GM23338 (cell line): Measurements from ENCODE around the gene ZDHHC4.

Experiments
- EZH2 ChIP-seq: fragments of 200-600 bp; sonication (generic); IDR thresholded peaks from one replicate; pipeline ENCODE4 v1.8.0; 2017; ENCODE audit warnings: antibody characterized with exemption, mild to moderate bottlenecking, low read depth; ENCODE audit not compliant: unreplicated experiment
- EZH2phosphoT487 ChIP-seq: fragments of 200-600 bp; sonication (generic); IDR thresholded peaks from one replicate; pipeline ENCODE4 v1.8.1; 2018; ENCODE audit warnings: antibody characterized with exemption; ENCODE audit not compliant: unreplicated experiment
- POLR2AphosphoS5 ChIP-seq: IDR thresholded peaks from 2 replicates; pipeline ENCODE4 v1.6.1; 2016; ENCODE audit warnings: antibody characterized with exemption, low read depth
- TF ChIP-seq, protein P1 (sequence below), 2 experiments: fragments of 200-600 bp in 1 of 2; sonication (generic) in 1 of 2; conservative IDR thresholded peaks; 2 replicates each; pipeline versions ENCODE4 v1.5.1 to v1.6.1; 2016 to 2017; ENCODE audit warnings: antibody characterized with exemption in 2 of 2, low read depth in 2 of 2, mild to moderate bottlenecking in 2 of 2, moderate library complexity in 1 of 2
- TF ChIP-seq, protein P2 (sequence below): IDR thresholded peaks from one replicate; pipeline ENCODE4 v1.6.1; 2018; ENCODE audit warnings: antibody characterized with exemption; ENCODE audit not compliant: unreplicated experiment
- TF ChIP-seq, protein P3 (sequence below): IDR thresholded peaks from 2 replicates; pipeline ENCODE4 v1.6.1; 2016; ENCODE audit warnings: antibody characterized with exemption

GRCh38 chr7:6567886-6568285, 9.4 kb upstream of the ZDHHC4 start:
- TF ChIP-seq, protein P1, sequence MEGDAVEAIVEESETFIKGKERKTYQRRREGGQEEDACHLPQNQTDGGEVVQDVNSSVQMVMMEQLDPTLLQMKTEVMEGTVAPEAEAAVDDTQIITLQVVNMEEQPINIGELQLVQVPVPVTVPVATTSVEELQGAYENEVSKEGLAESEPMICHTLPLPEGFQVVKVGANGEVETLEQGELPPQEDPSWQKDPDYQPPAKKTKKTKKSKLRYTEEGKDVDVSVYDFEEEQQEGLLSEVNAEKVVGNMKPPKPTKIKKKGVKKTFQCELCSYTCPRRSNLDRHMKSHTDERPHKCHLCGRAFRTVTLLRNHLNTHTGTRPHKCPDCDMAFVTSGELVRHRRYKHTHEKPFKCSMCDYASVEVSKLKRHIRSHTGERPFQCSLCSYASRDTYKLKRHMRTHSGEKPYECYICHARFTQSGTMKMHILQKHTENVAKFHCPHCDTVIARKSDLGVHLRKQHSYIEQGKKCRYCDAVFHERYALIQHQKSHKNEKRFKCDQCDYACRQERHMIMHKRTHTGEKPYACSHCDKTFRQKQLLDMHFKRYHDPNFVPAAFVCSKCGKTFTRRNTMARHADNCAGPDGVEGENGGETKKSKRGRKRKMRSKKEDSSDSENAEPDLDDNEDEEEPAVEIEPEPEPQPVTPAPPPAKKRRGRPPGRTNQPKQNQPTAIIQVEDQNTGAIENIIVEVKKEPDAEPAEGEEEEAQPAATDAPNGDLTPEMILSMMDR (conservative IDR thresholded peaks at IDR 0.05; ENCODE audit: low read depth in 2 of 2) = no peak
- TF ChIP-seq EZH2 (no peak), EZH2phosphoT487 (no peak), POLR2AphosphoS5 (no peak)
- TF ChIP-seq, protein P2, sequence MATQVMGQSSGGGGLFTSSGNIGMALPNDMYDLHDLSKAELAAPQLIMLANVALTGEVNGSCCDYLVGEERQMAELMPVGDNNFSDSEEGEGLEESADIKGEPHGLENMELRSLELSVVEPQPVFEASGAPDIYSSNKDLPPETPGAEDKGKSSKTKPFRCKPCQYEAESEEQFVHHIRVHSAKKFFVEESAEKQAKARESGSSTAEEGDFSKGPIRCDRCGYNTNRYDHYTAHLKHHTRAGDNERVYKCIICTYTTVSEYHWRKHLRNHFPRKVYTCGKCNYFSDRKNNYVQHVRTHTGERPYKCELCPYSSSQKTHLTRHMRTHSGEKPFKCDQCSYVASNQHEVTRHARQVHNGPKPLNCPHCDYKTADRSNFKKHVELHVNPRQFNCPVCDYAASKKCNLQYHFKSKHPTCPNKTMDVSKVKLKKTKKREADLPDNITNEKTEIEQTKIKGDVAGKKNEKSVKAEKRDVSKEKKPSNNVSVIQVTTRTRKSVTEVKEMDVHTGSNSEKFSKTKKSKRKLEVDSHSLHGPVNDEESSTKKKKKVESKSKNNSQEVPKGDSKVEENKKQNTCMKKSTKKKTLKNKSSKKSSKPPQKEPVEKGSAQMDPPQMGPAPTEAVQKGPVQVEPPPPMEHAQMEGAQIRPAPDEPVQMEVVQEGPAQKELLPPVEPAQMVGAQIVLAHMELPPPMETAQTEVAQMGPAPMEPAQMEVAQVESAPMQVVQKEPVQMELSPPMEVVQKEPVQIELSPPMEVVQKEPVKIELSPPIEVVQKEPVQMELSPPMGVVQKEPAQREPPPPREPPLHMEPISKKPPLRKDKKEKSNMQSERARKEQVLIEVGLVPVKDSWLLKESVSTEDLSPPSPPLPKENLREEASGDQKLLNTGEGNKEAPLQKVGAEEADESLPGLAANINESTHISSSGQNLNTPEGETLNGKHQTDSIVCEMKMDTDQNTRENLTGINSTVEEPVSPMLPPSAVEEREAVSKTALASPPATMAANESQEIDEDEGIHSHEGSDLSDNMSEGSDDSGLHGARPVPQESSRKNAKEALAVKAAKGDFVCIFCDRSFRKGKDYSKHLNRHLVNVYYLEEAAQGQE = no peak
- TF ChIP-seq, protein P3, sequence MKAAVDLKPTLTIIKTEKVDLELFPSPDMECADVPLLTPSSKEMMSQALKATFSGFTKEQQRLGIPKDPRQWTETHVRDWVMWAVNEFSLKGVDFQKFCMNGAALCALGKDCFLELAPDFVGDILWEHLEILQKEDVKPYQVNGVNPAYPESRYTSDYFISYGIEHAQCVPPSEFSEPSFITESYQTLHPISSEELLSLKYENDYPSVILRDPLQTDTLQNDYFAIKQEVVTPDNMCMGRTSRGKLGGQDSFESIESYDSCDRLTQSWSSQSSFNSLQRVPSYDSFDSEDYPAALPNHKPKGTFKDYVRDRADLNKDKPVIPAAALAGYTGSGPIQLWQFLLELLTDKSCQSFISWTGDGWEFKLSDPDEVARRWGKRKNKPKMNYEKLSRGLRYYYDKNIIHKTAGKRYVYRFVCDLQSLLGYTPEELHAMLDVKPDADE = no peak
